Vagina (tissue), 2 donors: ENCODE data around the gene ZNF467.

Experiments used
- CTCF ChIP-seq, 3 experiments: fragments of 450-650 bp in 2 of 3; fragments of 200-600 bp in 1 of 3; sonication (generic) in 1 of 3; IDR thresholded peaks; one replicate each; pipeline ENCODE4 v1.5.1; 2017 to 2019; ENCODE audit warnings: antibody characterized with exemption in 3 of 3, mild to moderate bottlenecking in 2 of 3, moderate library complexity in 2 of 3
- POLR2A ChIP-seq, 2 donors: fragments of 450-650 bp; IDR thresholded peaks; one replicate each; pipeline ENCODE4 v1.6.1; 2017; ENCODE audit warnings: antibody characterized with exemption in 2 of 2, mild to moderate bottlenecking in 2 of 2, moderate library complexity in 2 of 2
- POLR2AphosphoS5 ChIP-seq, 2 donors: sonication (generic); formaldehyde crosslinking; IDR thresholded peaks; one replicate each; pipeline ENCODE4 v1.9.0; 2017; ENCODE audit warnings: antibody characterized with exemption in 2 of 2, mild to moderate bottlenecking in 2 of 2, low read depth in 1 of 2; ENCODE audit not compliant: insufficient read depth in 1 of 2

- no peak for TF ChIP-seq POLR2A (IDR thresholded peaks at IDR 0.05)
- no peak for TF ChIP-seq CTCF (IDR thresholded peaks at IDR 0.05)
- TF ChIP-seq POLR2AphosphoS5 (IDR thresholded peaks at IDR 0.05; ENCODE audit: insufficient read depth in 1 of 2, low read depth in 1 of 2), result no peak
Observed at GRCh38 chr7:149816794-149817193, 43.4 kb upstream of the ZNF467 start.
